RWPE2 (cell line): ENCODE results near the gene NAV3.

Experiments used
- ATAC-seq: fragments of 200-7000 bp; cut with Tn5 transposase; 3 replicates; pipeline ENCODE4 v1.9.1; 2021; ENCODE audit warnings: low read depth
- DNase-seq: peaks from one replicate; pipeline ENCODE4 v3.0.0-alpha.2; 2020; ENCODE audit warnings: low spot score
- H3K27ac ChIP-seq: fragments of 450-650 bp; 2 replicates; pipeline ENCODE4 v1.5.1; 2017; ENCODE audit warnings: mild to moderate bottlenecking; ENCODE audit not compliant: poor library complexity, severe bottlenecking
- H3K27me3 ChIP-seq: fragments of 250-450 bp; sonication (Bioruptor Pico); 2 replicates; pipeline ENCODE4 v1.5.1; 2021; ENCODE audit warnings: mild to moderate bottlenecking, moderate library complexity; ENCODE audit not compliant: insufficient read depth, poor library complexity, severe bottlenecking
- H3K36me3 ChIP-seq: fragments of 250-450 bp; sonication (Bioruptor Pico); 2 replicates; pipeline ENCODE4 v1.5.1; 2020; ENCODE audit warnings: low read depth, mild to moderate bottlenecking, moderate library complexity
- H3K4me1 ChIP-seq: fragments of 250-450 bp; sonication (Bioruptor Pico); 2 replicates; pipeline ENCODE4 v1.5.1; 2021; ENCODE audit warnings: mild to moderate bottlenecking, moderate library complexity; ENCODE audit not compliant: insufficient read depth, poor library complexity, severe bottlenecking
- H3K4me3 ChIP-seq: fragments of 250-450 bp; sonication (Bioruptor Pico); 2 replicates; pipeline ENCODE4 v1.5.1; 2021; ENCODE audit warnings: mild to moderate bottlenecking, moderate library complexity; ENCODE audit not compliant: severe bottlenecking
- H3K9me3 ChIP-seq: fragments of 250-450 bp; sonication (Bioruptor Pico); 2 replicates; pipeline ENCODE4 v1.5.1; 2021; ENCODE audit warnings: mild to moderate bottlenecking, moderate library complexity; ENCODE audit not compliant: severe bottlenecking
- TF ChIP-seq, protein P1 (sequence below): fragments of 450-650 bp; IDR thresholded peaks from one replicate; pipeline ENCODE4 v1.5.1; 2017; ENCODE audit warnings: mild to moderate bottlenecking, moderate library complexity; ENCODE audit not compliant: poor library complexity, severe bottlenecking

Gene NAV3

DNA sequence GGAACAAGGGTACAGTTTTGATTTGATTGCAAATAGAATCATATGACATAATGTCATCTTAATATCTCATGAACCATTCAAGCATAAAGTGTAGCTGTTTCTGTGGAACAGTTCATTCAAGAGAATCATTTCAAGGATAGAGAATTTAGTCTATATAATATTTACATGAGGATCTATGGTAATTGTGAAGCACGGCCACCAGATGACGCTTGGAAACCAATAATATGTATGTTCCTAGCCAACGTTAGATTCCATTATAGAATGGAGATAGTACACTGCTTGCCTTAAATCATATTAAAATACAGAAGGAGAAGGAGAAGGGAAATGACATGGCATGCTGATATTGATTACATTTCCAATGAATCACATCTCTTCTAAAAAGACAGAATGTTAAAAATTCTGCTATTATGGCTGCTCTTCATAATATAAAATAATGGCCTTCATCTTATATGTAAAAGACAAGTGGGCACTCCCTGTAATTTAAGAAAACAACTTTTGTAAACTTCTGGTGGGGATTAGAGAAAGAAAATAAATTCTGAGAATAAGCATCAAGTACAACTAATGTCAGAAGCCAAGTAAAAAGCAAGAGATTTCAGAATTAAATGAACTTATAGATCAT lies 351.0 kb downstream of the NAV3 start:
- ATAC-seq (peak; percentile 78), DNase-seq (no peak)
- no peak overlapping the region for H3K4me3 ChIP-seq

DNA sequence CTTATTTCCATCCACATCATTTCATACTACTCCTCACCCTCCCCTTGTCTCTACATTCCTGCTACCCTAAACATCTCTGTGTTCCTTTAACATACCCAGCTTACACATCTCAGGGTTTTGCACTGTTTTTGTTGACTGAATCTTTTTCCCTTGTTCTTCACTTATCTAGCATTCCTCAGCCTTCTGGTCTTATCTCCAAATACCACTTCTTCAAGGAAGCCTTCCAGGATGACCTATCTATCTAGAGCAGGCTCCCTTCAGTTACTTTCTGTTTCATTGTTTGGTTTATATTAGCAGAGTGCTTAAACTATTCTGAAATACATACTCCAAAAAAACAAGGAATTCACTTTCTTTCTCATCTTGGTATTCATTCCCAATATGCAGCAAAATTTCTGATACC lies 353.1 kb downstream of the NAV3 start:
- ATAC-seq (no peak), DNase-seq (no peak)
- TF ChIP-seq, protein P1, sequence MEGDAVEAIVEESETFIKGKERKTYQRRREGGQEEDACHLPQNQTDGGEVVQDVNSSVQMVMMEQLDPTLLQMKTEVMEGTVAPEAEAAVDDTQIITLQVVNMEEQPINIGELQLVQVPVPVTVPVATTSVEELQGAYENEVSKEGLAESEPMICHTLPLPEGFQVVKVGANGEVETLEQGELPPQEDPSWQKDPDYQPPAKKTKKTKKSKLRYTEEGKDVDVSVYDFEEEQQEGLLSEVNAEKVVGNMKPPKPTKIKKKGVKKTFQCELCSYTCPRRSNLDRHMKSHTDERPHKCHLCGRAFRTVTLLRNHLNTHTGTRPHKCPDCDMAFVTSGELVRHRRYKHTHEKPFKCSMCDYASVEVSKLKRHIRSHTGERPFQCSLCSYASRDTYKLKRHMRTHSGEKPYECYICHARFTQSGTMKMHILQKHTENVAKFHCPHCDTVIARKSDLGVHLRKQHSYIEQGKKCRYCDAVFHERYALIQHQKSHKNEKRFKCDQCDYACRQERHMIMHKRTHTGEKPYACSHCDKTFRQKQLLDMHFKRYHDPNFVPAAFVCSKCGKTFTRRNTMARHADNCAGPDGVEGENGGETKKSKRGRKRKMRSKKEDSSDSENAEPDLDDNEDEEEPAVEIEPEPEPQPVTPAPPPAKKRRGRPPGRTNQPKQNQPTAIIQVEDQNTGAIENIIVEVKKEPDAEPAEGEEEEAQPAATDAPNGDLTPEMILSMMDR, result no peak
- Histone ChIP-seq H3K36me3 (no peaks in the 10 kb centered on the region), H3K4me1 (peaks cover 14% of the 10 kb centered on the region), H3K4me3 (no peak overlapping the region), H3K27me3 (no peaks in the 10 kb centered on the region), H3K27ac (no peak overlapping the region), H3K9me3 (no peaks in the 10 kb centered on the region)

More for the DNA sequence above, 351.0 kb downstream of the NAV3 start:
- TF ChIP-seq, protein P1, result peak; percentile 95
- Histone ChIP-seq H3K27me3 (no peaks in the 10 kb centered on the region), H3K4me1 (peaks cover 14% of the 10 kb centered on the region), H3K27ac (no peak overlapping the region), H3K9me3 (no peaks in the 10 kb centered on the region), H3K36me3 (no peaks in the 10 kb centered on the region)

DNA sequence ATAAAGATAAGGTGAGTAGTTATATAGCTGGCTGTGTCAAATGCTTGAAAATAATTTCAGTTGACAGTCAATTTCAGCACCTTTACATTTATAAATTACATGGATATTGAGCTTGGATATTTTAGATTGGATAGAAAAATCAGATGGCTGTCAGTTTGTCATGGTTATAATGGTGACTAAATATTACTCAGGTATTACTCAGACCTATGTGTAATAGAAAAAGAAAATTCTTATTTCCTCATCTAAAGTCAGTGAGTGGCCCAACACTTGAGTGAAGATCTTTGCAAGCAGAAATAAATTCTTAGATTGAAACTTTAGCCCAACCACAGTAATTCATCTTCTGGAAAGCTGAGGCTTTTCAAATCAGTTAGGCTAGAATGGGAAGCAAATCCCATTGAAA lies 354.4 kb downstream of the NAV3 start:
- no peak overlapping the region for H3K4me3 ChIP-seq
- no peaks in the 10 kb centered on the region for H3K36me3 ChIP-seq
- peaks cover 14% of the 10 kb centered on the region for H3K4me1 ChIP-seq
- TF ChIP-seq, protein P1, result no peak
- no peaks in the 10 kb centered on the region for H3K27me3 ChIP-seq
- H3K27ac ChIP-seq, result peak overlapping the region; percentile 8
- DNase-seq (no peak), ATAC-seq (peak; percentile 83)
- H3K9me3 ChIP-seq, result no peaks in the 10 kb centered on the region

DNA sequence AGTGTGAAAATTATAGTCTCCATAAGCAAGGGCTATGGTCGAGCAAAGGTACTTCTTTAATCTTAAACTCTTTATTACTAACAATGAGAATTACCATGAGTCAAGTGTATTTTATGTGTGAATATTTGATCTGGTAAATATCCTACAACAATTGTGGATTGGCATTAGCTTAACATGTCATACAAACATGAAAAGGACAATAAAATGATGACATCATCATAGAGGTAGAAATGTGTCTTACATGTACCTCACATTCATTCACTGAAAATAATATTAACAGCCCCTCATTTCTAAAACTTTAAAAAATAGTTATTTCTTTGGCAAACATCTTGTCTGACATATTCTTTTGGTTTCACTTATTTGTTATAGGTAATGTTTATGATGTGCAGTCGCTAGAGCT lies 355.0 kb downstream of the NAV3 start:
- H3K4me1 ChIP-seq, result peaks cover 14% of the 10 kb centered on the region
- peak overlapping the region; percentile 8 for H3K27ac ChIP-seq
- TF ChIP-seq, protein P1, result no peak
- no peak overlapping the region for H3K4me3 ChIP-seq
- DNase-seq, result no peak
- H3K36me3 ChIP-seq, result no peaks in the 10 kb centered on the region
- no peaks in the 10 kb centered on the region for H3K9me3 ChIP-seq
- H3K27me3 ChIP-seq, result no peaks in the 10 kb centered on the region
- ATAC-seq, result no peak

DNA sequence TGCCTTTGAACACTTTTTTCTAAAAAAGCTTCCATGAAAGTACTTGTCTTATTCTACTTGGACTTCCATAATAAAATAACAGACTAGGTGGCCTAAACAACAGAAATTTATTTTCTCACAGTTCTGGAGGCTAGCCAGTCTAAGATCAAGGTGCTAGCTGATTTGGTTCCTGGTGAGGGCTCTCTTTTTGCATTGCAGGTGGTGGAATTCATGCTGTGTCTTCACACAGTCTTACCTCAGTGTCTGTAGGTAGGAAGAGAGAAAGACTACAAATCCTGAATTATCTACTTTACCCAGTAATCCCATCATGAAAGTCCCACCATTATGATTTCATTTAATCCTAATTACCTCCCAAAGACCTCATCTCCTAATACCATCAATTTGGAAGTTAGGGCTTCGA lies 356.0 kb downstream of the NAV3 start:
- TF ChIP-seq, protein P1, result no peak

More for the DNA sequence above, 356.0 kb downstream of the NAV3 start:
- Histone ChIP-seq H3K4me3 (no peak overlapping the region), H3K27ac (no peak overlapping the region), H3K4me1 (peaks cover 14% of the 10 kb centered on the region), H3K27me3 (no peaks in the 10 kb centered on the region), H3K9me3 (no peaks in the 10 kb centered on the region), H3K36me3 (no peaks in the 10 kb centered on the region)
- ATAC-seq, result no peak
- no peak for DNase-seq
